ENCODE results near the gene KCNIP3.
"Not testable (repeated sequence)": the region's sequence is repeated elsewhere in the genome, so short reads cannot be mapped to it uniquely, and the experiment has no call there.

Gene KCNIP3

DNA sequence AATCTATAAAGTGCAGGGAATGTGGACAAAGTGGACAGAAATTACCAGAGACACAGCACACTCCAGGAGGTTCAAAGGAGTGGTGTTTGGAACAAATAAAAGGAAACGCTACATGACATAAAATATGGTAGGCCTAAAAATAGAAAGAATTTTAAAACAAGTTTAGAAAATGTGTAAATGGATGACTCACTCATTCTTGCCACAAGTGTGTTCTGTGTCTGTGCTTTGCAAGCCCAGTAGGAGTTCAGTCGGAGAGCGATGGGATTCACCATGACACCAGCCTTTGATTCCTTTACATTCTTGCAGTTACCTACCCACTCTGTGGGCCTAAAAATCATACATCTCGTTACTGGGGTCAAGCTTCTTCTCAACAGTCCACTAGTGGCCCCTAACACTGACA, 136.2 kb downstream of the KCNIP3 start:
- FAIRE-seq: not testable (repeated sequence)

GRCh38 chr2:95433973-95434372, 136.8 kb downstream of the KCNIP3 start:
- FAIRE-seq: not testable (repeated sequence)

DNA sequence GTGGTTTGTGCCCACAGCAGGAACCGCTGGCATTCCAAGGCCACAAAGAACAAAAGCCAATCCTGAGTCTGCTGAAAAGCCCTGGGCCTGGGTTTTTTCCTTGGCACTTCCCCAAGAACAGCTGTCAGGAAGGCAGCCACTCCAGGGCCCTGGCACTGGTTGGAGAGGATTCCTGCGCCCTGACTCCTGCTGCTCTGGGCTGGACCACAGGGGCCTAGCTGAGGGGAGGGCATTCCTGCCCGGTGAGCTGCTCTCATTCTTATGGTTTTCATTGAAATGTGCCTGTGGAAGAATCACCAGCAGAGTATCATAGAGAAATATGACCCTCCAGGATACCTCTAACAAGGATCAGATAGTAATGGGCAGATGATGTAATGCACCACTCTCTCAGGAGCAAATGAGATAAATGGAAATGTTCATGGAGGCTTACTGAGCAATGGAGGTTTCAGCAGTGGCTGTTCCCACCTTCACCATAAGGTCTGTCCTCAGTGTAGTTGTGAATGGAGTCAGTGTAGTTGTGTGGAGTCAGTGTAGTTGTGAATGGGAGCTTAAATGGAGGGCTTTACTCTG, 137.4 kb downstream of the KCNIP3 start:
- FAIRE-seq: not testable (repeated sequence)

DNA sequence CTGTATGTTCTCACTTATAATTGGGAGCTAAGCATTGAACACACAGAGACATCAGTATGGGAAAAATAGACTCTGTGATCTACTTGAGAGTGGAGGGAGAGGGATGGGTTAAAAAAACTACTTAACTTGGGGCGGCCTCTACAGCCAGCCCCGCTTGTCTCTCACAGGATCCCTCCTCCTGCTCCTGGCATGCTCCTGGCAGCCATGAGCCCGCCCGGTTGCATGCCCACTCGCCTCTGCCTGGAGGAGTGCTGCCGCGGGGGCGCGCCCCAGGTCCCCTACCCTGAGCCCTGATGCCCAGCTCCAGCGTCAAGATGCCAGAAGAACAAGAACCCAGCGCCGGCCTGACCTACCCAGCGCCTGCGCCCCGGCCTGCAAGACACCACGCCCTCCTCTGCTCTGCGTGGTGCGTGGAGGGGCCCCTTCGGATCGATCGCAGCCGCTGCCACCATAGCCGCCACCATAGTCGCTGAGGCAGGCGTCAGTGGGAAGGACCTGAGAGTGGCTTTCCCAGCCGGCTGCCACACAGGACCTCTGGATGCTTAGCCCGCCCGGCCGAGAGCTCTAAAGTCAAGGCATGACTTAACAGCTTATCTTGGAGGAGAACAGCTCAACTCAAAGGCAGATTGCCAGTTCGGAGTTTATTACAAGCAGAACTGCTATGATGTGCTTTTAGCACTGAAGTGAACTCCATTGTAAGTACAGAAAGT, 138.2 kb downstream of the KCNIP3 start:
- FAIRE-seq: not testable (repeated sequence)

Measured in G401.6 (cell line).